ENCODE results near the gene MAN2A1. TPM values are rescaled to one million over a fixed set of nuclear protein-coding genes. Genes with fewer than 3 reads are reported as not detected.

Gene MAN2A1
- polyA plus RNA-seq, 1 donor (not counting 4 experiments of a cell fraction or from before 2014, with no cell fraction given) = 63.8 TPM

GRCh38 chr5:109660301-109660700 is 29.4 kb upstream of the MAN2A1 start:
- Histone ChIP-seq H4K20me1 (ENCODE audit: control insufficient read depth, extremely low read depth, insufficient read depth, low read length) (no peaks in the 10 kb centered on the region), H3K4me1 (ENCODE audit: control insufficient read depth, extremely low read depth, insufficient read depth, low read length) (peaks cover 23% of the 10 kb centered on the region), H3K27ac (ENCODE audit: control insufficient read depth, insufficient read depth, low read length) (no peak overlapping the region), H3K79me2 (ENCODE audit: control insufficient read depth, insufficient read depth, low read length) (no peaks in the 10 kb centered on the region), H3K36me3 (ENCODE audit: control insufficient read depth in 2 of 2, extremely low read depth in 1 of 2, insufficient read depth in 2 of 2, low read length in 2 of 2) (no peaks in the 10 kb centered on the region), H2AFZ (ENCODE audit: control insufficient read depth, low read length) (no peak overlapping the region), H3K27me3 (ENCODE audit: control insufficient read depth, extremely low read depth, insufficient read depth, low read length) (no peaks in the 10 kb centered on the region), H3K9ac (ENCODE audit: control insufficient read depth, extremely low read depth, insufficient read depth, low read length) (no peak overlapping the region), H3K9me1 (ENCODE audit: control insufficient read depth, extremely low read depth, insufficient read depth, low read length) (no peaks in the 10 kb centered on the region), H3K4me3 (ENCODE audit: control insufficient read depth in 2 of 3, extremely low read depth in 1 of 3, insufficient read depth in 2 of 3, low read depth in 1 of 3, low read length in 3 of 3) (no peak overlapping the region), H3K9me3 (ENCODE audit: control insufficient read depth, low read depth, low read length) (no peaks in the 10 kb centered on the region), H3K4me2 (ENCODE audit: control insufficient read depth, extremely low read depth, insufficient read depth, low read depth, low read length) (no peak overlapping the region)
- no peak for TF ChIP-seq EZH2 (IDR thresholded peaks at IDR 0.05; ENCODE audit: low read length)
- no peak for TF ChIP-seq CTCF (optimal IDR thresholded peaks at IDR 0.05 in 1 of 3, IDR thresholded peaks at IDR 0.05 in 1 of 3, conservative IDR thresholded peaks at IDR 0.05 in 1 of 3; ENCODE audit: extremely low read depth in 1 of 3, insufficient read depth in 2 of 3, low read length in 3 of 3)
- dilution Hi-C loops (cut with MboI; ENCODE audit: extremely low pct_ligation_motif_present, low sequenced_read_pairs) = no loop called here
- FAIRE-seq (no peak), DNase-seq (ENCODE audit: low read depth, low spot score) (no peak)

GRCh38 chr5:109668237-109668636 is 21.5 kb upstream of the MAN2A1 start:
- H3K9me1 ChIP-seq (ENCODE audit: control insufficient read depth, extremely low read depth, insufficient read depth, low read length) = no peaks in the 10 kb centered on the region
- H3K9ac ChIP-seq (ENCODE audit: control insufficient read depth, extremely low read depth, insufficient read depth, low read length) = no peak overlapping the region
- no peaks in the 10 kb centered on the region for H3K36me3 ChIP-seq (ENCODE audit: control insufficient read depth in 2 of 2, extremely low read depth in 1 of 2, insufficient read depth in 2 of 2, low read length in 2 of 2)
- no peak overlapping the region for H3K4me2 ChIP-seq (ENCODE audit: control insufficient read depth, extremely low read depth, insufficient read depth, low read depth, low read length)
- no peaks in the 10 kb centered on the region for H3K9me3 ChIP-seq (ENCODE audit: control insufficient read depth, low read depth, low read length)
- no peaks in the 10 kb centered on the region for H3K27me3 ChIP-seq (ENCODE audit: control insufficient read depth, extremely low read depth, insufficient read depth, low read length)
- no peak overlapping the region for H2AFZ ChIP-seq (ENCODE audit: control insufficient read depth, low read length)
- no peak for DNase-seq (ENCODE audit: low read depth, low spot score)
- no peak overlapping the region for H3K27ac ChIP-seq (ENCODE audit: control insufficient read depth, insufficient read depth, low read length)
- H4K20me1 ChIP-seq (ENCODE audit: control insufficient read depth, extremely low read depth, insufficient read depth, low read length) = no peaks in the 10 kb centered on the region
- no peaks in the 10 kb centered on the region for H3K4me1 ChIP-seq (ENCODE audit: control insufficient read depth, extremely low read depth, insufficient read depth, low read length)
- H3K79me2 ChIP-seq (ENCODE audit: control insufficient read depth, insufficient read depth, low read length) = no peaks in the 10 kb centered on the region
- FAIRE-seq = no peak
- no peak for TF ChIP-seq EZH2 (IDR thresholded peaks at IDR 0.05; ENCODE audit: low read length)
- TF ChIP-seq CTCF (optimal IDR thresholded peaks at IDR 0.05 in 1 of 3, IDR thresholded peaks at IDR 0.05 in 1 of 3, conservative IDR thresholded peaks at IDR 0.05 in 1 of 3; ENCODE audit: extremely low read depth in 1 of 3, insufficient read depth in 2 of 3, low read length in 3 of 3) = no peak
- H3K4me3 ChIP-seq (ENCODE audit: control insufficient read depth in 2 of 3, extremely low read depth in 1 of 3, insufficient read depth in 2 of 3, low read depth in 1 of 3, low read length in 3 of 3) = no peak overlapping the region
- dilution Hi-C loops (cut with MboI; ENCODE audit: extremely low pct_ligation_motif_present, low sequenced_read_pairs) = no loop called here

Measured in keratinocyte (primary cell).